A204.1 (cell line): ENCODE measurements around the gene BANF2.

Source experiments
- FAIRE-seq: peaks from 2 replicates; lab custom pipeline; 2012; peaks lifted over from hg19 to GRCh38; lab: Jason Lieb, UNC

BANF2 gene

DNA sequence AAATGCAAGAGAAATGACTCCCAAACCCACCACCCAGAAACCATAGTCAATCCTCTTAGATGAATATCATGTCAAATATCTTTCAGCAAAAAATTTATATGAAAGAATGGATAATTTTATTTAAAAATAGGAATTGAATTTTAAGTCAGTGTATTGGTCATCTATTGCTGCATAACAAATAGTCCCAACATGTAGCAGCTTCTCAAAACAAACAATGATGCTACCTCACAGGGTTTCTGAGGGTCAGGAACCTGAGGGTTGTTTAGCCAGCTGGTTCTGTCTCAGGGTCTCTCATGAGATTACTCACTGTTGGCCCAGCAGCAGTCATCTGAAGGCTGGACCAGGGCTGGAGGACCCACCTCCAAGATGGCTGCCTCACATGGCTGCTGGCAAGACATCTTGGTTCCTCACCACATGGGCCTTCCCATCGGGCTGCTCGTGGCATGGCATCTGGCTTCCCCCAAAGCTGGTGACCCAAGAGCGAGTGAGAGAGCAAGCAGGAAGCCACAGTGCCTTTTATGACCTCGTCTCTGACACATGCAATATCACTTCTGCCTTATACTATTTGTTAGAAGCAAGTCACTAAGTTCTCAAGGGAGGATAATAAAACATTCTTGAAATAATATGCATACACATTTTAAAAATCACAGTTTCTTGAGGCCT, 36.3 kb downstream of the BANF2 start:
- FAIRE-seq: no peak

DNA sequence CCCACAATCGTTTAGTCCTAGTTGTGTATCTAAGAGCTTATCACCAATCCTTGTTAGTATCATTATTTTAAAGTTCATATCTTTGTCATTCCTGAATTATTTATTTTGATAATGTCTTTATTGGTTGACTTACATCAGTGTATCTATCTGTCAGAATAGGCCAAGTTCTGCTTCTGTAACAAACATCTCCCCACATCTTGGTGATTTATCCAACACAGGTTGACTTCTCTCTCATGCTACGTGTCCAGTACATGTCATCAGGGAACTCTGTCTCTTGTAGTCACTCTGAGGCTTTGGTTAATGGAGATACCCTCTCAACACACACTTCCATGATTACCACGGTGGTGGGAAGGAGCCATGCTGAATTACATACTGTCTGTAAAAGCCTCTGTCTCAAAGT, 38.4 kb downstream of the BANF2 start:
- no peak for FAIRE-seq

DNA sequence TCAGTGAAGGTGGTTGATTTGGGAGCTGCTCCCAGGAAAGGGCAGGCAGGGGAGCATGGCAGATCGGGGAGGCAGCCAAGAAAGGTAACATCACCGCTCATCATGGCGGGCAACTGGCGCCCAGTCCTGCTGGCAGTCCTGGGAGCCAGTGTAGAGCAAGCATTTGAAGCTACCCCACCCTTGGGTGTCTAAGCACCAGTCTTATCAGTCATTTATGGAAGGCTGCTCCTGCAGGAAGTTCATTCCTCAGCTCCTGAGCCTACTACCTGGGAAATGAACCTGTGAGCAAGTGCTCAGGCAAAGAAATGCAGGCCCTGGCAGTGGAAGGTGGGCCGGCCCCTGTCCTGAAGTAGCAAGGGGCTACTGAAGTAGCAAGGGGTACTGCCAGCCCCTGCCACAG, 41.5 kb downstream of the BANF2 start:
- no peak for FAIRE-seq

DNA sequence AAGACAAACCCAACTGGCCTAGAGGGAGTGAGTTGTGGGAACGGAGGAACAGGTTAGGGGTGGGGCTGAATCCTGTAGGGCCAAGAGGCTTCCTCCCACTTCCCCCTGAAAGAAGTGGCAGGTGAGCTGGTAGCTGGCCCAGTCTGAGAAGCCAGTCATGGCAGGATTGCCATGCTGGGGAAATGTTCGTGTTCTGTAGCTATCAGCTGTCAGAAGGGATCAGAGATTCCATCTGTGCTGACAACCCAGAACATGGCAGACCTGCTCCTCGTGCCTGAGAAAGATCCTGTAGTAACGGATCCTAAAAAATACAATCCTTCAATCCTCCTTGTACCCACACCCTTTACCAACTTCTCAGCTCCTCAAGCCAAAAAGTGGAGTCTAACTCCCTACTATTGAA, 43.0 kb downstream of the BANF2 start:
- no peak for FAIRE-seq

DNA sequence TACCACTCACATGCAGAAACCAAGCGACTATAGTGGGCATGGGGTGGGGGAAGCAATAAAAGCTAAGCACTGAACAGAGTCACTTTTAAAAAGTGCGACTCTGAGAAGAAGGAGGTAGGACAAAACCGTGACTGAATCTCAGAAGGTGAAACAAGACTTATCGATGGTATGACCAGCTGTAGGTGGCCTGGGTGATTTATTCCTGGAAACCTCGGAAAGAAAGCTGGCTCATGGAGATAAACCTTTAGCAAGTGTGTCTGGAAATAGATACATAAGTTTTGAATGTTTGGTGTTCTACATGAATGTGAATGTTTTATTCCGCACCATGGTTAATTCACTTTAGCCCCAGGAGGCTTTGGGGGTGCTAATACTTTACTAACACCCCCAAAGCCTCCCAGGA, 43.9 kb downstream of the BANF2 start:
- no peak for FAIRE-seq

DNA sequence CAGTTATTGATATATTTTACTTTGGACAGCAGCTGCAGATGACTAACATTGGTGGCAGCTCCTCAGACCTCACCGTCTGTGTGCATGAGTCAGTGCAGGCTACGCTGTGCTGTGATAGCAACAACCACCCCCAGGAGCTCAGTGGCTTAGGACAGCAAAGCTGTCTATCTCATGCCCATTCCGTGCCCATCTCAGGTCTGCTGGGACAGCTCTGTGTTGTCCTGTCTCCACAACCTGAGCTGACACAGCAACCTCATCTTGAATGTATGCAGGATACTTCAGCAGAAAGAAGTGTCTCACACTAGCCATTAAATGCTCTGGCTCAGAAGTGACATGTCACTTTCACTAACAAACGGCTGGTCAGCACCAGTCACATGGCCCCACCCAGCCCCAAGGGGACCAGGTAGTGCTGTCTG, 47.7 kb downstream of the BANF2 start:
- FAIRE-seq: no peak

DNA sequence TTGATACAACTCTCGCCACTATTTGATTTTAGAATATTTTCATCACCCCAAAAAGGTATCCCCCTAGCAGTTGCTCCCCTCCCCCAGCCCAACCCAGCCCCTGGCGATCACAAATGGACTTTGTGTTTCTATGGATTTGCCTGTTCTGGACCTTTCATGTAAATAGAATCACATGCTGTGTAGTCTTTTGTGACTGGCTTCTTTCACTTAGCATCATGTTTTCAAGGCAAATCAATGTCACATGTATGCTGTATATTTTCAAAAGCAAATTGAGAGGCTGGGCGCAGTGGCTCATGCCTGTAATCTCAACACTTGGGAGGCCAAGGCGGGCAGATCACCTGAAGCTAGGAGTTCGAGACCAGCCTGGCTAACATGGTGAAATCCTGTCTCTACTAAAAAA, 48.5 kb downstream of the BANF2 start:
- FAIRE-seq: no peak

DNA sequence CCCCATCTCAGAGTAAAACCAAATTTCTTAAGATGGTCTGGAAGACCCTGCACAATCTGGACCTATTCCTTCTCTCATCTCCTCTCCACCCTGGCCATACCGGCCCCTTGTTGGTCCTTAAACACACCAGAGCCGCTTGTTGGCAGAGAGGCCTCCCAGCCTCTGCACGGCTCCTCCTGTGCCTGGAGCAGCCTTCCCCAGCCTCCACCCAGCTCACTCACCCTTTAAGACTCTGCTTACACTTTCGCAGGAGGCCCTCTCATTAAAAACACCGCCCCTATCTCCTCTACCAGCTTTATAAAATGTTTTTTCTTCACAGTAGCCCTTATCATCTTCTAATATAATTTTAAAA, 49.8 kb downstream of the BANF2 start:
- no peak for FAIRE-seq

DNA sequence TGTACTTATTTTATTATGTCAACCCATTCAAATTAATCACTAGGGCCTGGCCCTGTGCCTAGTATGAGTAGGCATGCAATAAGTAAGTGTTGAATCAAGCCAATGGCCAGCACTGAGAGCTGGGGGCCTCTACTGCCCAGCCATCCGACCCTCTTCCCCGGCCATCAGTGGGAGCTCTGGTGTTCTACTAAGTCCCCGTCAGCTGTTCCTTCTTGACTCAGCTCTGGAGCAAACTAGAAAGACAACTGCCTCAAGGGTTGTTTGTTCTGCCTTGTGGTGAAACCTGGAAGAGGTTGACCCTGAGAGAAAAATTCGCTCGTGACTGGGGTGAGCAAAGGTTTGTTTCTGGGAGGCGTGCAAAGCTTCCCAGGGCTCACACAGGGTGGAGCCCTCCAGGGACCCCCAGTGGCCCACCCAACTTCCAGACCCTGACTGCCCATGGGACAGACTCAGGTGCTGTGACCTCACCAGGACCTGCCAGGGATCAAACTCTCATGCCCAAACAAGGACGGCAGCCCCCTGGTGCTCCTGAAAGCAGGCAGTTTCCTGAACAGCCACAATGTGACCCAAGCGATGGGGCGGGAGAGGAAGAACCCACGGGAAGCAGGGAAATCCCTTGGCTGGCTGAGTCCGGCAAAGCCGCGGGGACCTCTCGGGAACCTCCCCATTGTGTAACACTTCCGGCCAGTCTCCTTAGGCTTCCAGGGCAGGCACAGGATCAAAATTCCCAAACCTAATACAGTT, 50.4 kb downstream of the BANF2 start:
- no peak for FAIRE-seq

DNA sequence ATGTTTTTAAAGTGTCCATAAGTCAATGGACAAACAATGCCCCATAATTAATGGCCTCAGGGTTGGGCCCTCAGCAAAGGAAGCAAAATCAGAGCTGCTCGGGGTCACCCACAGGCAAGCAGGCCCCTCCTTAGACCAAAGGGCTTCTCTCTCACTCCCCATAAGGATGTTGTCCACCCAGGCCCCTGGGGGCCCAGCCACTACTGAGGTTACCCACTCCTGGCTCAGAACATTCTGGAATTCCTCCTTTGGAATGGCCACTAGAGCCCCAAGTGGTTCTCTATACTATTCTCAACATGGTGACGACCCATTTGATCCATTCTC, 50.9 kb downstream of the BANF2 start:
- no peak for FAIRE-seq

DNA sequence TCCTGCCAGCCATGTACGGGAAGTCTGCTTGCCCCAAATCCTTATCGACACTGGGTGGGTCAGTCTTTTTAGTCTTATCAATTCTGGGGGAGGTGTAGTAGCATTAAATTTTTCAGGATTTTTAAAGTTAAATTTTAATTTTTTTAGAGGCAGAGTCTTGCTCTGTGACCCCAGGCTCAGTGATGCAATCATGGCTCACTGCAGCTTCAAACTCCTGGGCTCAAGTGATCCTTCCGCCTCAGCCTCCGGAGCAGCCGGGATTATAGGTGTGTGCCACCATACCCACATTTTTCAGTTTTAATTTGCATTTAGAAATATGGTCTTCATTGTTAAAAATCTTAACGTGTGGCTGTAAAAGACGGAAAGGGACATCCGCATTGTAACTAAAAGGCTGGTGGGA, 51.9 kb downstream of the BANF2 start:
- no peak for FAIRE-seq

DNA sequence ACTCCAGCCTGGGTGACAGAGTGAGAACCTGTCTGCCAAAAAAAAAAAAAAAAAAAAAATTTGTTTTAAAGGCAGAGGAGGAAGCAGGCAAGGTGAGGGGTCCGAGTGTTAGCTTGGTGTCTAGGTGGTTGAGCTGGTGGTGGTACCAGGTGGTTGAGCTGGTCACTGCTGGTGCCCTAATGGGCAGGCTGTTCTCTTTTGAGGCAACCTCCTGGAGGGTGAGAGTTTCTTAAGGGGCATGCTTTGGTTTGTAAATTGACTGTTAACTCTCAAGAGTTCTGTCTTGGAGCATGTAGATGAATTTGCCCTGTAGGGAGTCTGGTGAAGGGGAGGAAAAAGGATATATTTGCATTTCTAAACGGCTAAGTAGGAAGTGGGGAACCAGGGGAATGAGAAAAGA, 52.7 kb downstream of the BANF2 start:
- FAIRE-seq: no peak

DNA sequence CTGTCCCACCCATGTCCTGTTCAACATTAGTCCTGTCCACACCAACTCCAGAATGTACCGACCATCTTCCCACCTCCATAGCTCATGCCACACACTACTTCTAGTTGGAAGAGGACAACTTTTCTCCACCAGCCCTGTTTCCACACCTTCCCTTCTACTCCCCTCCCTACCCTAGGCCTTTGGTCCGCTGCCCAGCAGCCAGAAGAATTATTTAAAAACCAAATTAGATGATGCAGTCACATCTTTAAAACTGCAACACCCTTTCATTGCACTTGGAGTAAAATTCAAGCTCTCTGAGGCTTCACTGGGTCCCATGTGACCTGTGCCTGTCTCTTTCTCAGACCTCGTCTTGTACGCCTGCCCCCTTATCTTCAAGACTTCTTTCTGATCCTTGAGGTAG, 53.8 kb downstream of the BANF2 start:
- FAIRE-seq: no peak

DNA sequence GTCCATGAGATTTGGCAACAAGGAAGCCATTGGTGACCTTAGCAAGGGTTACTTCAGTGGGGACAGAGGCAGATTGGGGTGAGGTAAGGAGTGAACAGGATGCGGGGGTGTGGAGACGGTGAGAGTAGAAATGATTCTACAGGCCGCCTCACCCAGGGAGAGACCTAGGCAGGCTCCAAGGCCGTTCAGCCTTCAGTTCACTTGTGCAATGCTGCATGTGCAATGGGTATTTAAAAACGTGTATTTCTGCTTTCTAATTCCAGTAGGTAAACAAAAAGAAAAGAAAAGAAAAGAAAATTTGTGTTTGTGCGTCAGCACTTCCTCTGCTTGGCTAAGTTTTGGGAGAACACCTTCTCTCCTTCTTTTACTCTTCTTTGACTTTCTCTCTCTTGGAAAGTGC, 56.8 kb downstream of the BANF2 start:
- FAIRE-seq: no peak

DNA sequence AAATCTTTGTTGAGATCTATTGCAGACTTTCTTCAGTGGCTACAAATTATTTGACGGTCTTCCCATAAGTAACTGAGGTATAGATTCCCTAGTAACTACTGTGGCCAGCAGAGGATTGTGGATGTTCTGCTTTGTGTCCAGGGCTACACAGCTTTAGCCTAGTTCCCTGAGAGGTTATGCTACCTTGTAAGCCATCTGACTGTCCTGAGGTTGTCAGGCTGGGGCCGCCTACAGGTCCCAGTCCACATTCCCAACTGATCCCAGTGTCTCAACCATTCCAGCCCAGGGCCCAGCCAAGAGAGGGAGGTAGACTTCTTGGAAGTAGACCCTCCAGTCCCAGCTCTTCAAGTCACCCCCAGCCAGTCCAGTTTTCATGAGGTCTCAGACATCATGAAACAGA, 57.7 kb downstream of the BANF2 start:
- no peak for FAIRE-seq

DNA sequence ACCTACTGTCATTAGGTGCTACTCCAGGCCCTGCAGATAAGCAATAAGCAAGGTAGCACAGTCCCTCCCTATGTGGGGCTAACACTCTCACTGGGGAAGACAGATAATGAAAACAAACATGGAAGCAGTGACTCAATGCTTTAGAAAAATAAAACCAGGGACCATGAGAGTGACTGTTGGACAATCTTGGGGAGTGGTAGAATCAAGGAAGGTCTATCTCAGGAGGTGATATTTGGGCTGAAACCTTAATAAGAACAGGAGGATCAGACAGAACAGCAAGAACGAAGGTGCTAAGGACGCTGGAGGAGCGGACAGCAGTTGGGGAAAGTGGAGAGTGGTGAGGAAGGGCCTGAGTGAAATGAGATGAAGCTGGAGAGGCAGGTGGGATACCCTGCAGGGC, 58.2 kb downstream of the BANF2 start:
- FAIRE-seq: no peak

DNA sequence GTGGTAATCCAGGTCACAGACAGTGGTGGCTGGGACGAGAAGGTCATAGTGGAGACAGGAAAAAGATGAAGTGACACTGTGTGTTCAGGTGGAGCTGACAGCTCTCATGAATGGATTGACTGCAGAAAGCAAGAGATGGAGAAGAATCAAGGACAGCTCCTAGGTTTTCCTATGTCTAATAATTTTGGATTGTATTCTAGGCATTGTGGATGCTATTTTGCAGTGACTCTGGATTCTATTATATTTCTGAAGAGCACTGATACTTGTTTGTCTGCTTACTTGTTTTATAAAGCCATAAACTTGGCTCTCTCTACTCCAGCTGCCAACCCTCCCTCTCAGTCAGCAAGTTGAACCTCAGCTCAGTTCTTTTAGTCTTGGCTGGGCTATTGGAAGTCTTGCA, 58.7 kb downstream of the BANF2 start:
- no peak for FAIRE-seq

DNA sequence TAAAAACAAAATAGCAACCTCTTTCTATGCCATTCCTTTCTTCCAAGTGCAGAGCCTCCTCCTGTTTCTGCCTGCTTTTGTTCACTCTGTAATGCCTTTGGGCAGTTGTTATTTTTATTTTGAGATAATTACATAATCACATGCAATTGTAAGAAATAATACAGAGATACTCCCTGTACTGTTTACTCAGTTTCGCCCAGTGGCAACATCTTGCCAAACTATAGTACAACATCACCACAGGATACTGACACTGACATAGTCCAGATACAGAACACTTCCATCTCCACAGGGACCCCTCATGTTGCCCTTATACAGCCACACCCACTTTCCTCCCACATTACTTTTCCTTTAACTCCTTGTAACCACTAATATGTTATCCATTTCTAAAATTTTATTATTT, 59.7 kb downstream of the BANF2 start:
- FAIRE-seq: no peak

DNA sequence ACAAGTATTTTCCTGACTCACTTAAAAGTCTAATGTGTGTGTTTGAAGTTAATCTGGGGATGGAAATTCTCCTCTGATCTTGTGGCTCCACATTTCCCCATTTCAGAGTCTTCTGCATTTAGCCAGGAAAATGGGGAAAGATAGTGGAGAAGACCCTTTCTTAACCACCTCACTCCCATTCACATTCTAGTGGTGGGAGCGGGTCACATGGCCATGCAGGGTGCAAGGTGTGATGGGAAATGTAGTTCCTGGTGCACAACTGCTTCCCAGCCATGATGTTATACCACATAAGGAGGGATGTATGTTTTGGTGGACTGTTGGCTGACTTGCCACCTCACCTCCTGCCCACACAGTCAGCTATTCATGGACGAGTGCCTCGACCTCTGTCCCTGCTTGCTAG, 61.8 kb downstream of the BANF2 start:
- FAIRE-seq: no peak

DNA sequence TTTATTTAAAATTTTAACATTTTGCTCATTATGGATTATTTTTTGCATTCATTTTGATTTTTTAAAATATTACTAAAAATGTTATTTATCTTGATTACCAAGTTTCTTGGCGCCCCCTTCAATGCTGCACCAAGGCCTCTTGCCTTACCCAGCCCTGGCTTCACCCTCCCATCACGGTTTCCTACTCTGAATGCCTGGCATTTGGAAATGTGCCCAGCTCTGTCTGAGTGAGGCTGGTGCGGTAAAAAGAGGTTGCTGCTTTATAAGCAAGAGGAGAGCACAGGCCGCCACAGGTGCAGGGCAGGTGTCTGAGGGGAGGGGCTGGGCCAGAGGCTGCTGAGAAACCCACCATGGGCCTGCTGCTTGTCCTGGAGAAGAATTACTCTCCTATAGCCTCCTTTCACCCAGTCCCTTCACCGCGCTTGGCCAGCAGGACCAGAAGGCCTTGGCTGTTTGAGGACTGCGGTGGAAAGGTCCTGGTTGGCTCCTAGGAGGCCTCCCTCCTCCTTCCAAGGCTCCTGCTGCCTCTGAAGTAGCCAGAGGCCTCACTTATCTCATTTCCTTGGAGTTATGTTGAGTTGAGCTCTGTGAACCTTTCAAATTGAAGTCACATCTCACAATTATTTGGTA, 62.6 kb downstream of the BANF2 start:
- FAIRE-seq: no peak

DNA sequence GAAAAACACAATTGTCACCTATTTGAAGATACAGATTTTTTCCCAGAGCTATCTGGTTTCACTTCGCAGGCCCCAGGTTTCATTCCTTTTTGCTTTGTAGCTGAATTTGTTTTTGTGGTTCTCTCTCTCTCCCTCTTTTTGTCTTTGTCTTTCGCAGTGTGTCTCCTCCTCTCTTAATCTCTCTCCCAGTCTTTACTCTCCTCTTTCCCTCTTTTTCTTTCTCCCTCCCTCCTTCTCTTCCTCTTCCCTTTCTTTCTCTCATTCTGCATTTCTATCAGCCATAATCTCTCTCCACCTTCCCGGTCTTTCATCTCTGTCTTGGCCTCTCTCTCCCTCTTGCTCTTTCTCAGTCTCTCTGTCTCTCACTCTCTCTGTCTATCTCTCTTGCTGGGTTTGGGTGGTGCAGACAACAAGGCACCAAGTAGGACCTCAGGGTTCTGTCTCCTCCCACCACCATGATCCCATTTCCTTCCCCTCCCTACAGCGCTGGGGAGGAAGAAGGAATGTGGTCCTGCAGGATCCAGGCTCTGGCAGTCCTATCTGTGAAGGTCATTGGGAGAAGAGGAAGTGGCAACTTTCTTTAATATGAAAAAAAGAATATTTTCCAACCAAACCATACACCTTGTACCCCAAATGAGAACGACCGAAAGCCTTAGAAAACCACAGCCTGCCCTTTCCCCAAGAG, 63.2 kb downstream of the BANF2 start:
- no peak for FAIRE-seq

DNA sequence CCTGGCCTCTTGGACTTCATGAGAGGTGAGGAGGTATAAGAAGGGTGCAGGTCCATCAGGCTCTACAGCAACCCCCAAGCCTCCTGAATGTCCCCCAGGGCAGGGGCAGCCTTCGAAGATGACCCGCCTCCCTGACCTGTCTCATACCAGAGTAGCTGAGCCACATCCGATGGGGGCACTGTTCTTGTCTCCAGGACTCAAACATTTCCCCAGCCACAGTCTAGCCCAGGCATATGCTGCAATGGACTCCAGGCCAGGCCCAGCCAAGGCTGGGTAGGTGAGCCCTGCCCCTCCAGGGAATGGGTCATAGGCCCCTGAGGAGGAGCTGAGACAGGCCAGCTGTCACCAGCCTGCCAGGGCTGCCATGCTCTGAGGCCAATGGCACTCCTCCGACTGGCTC, 65.3 kb downstream of the BANF2 start:
- no peak for FAIRE-seq

DNA sequence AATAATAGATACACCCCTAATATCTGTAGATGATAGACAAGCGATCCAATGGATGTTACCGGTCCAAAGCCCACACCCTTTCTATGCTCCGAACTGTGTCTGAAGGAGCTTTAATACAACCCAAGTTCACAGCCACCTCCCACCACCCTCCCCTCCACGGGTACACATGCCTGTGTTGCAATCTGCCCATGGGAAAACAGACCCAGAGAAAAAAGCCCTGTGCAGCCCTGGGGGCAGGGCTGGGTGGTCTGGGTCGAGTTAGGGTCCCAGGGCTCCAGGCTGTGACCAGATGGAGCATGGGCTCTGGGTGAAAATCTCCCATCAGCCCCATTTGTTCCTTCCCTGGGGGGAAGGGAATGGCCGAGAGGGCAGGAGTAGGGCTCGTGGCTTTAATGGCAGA, 65.8 kb downstream of the BANF2 start:
- no peak for FAIRE-seq

DNA sequence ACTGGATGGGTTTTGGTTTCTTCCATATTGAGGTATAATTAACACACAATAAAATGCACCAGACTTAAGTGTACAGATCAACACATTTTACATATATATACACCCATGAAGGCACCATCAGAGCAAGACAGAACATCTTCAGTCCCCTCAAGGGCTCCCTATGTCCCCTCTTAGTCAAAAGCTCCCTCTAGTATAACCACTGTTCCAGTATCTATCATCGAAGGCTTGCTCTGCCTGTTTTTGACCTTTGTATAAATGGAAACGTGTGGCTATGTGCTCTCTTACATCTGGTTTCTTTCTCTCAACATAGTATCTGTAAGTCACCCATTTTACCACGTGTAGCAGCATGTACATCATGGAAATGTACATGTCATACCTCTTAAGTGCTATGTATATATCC, 66.5 kb downstream of the BANF2 start:
- no peak for FAIRE-seq
